ENCODE results near the gene PARL. TPM values are rescaled to one million over a fixed set of nuclear protein-coding genes. Genes with fewer than 3 reads are reported as not detected.

Gene PARL
- total and polyA plus RNA-seq, 2 of the 13 experiments (the other 11 are each of a cell fraction or from before 2014, with no cell fraction given) = 46.3 to 58.6 TPM

GRCh38 chr3:183906234-183906921 is 21.7 kb upstream of the PARL start:
- BruUV-seq (replicated peaks) = no TSS peak
- in situ Hi-C loops (cut with HindIII; ENCODE audit: extremely low pct_ligation_motif_present, low pct_unique_long_range_greater_than_20kb) = no loop called here
- H3K27ac ChIP-seq (ENCODE audit: extremely low read length, insufficient read depth, low read length) = no peak overlapping the region
- H3K9ac ChIP-seq (ENCODE audit: insufficient read depth, low read depth, low read length) = no peak overlapping the region
- no peak overlapping the region for H2AFZ ChIP-seq (ENCODE audit: low read length)
- CTCF ChIA-PET (ENCODE audit: low intra/inter-chr PET ratio, low total read pairs) = no interaction called here
- H3K4me2 ChIP-seq (ENCODE audit: low read depth, low read length) = peak overlapping the region; percentile 39
- peaks cover 0 to 3% of the 10 kb centered on the region in 2 experiments; a peak in 1 of 5 replicates for H3K27me3 ChIP-seq (ENCODE audit: control insufficient read depth in 1 of 2, insufficient read depth in 2 of 2, low read length in 2 of 2)
- no peaks in the 10 kb centered on the region for H3K9me3 ChIP-seq (ENCODE audit: low read length)
- WGBS (ENCODE audit: low lambda C conversion rate) = 21% methylated on average over 11 of the region's 13 CpGs
- no peak for FAIRE-seq
- peak overlapping the region in 1 of 3 experiments; percentile 7; a peak in 1 of 6 replicates for H3K4me3 ChIP-seq (replicated peaks in 1 of 3; ENCODE audit: insufficient read depth in 1 of 3, low read depth in 2 of 3, low read length in 3 of 3)
- no peaks in the 10 kb centered on the region for H3K79me2 ChIP-seq (ENCODE audit: insufficient read depth, low read length)
- no peak for DNase-seq (ENCODE audit: low spot score)
- POLR2A ChIA-PET = no interaction called here
- intact Hi-C loops (cut with micrococcal nuclease; ENCODE audit: unreplicated experiment) = no loop called here
- no peaks in the 10 kb centered on the region for H4K20me1 ChIP-seq (ENCODE audit: insufficient read depth, low read length)
- peaks cover 61% of the 10 kb centered on the region for H3K4me1 ChIP-seq (ENCODE audit: insufficient read depth, low read length)
- ATAC-seq = peak; percentile 25
- no peaks in the 10 kb centered on the region for H3K36me3 ChIP-seq (replicated peaks in 1 of 2; ENCODE audit: control insufficient read depth in 1 of 2, insufficient read depth in 2 of 2, low read length in 2 of 2)
- TF ChIP-seq ZNF333 (CRISPR knock-in tag; IDR thresholded peaks at IDR 0.05; ENCODE audit: borderline replicate concordance) (no peak), ZNF792 (CRISPR knock-in tag; IDR thresholded peaks at IDR 0.05) (no peak), ZNF501 (CRISPR knock-in tag; IDR thresholded peaks at IDR 0.05) (no peak), ZNF30 (CRISPR knock-in tag; IDR thresholded peaks at IDR 0.05) (no peak), BATF2 (CRISPR knock-in tag; IDR thresholded peaks at IDR 0.05) (no peak), IRF9 (CRISPR knock-in tag; IDR thresholded peaks at IDR 0.05; ENCODE audit: borderline replicate concordance) (no peak), CREM (IDR thresholded peaks at IDR 0.05) (no peak), CREM (CRISPR knock-in tag; IDR thresholded peaks at IDR 0.05) (no peak), ZBTB34 (CRISPR knock-in tag; IDR thresholded peaks at IDR 0.05) (no peak), AKAP8 (CRISPR knock-in tag; IDR thresholded peaks at IDR 0.05) (no peak), MIXL1 (CRISPR knock-in tag; IDR thresholded peaks at IDR 0.05) (no peak), ZBTB39 (CRISPR knock-in tag; IDR thresholded peaks at IDR 0.05) (no peak), POLR2A (IDR thresholded peaks at IDR 0.05; ENCODE audit: insufficient read depth in 1 of 2, low read depth in 2 of 2, low read length in 2 of 2) (no peak), CEBPB (IDR thresholded peaks at IDR 0.05; ENCODE audit: borderline replicate concordance, low read depth, low read length) (no peak), MED13 (CRISPR knock-in tag; IDR thresholded peaks at IDR 0.05) (no peak), ZNF614 (CRISPR knock-in tag; IDR thresholded peaks at IDR 0.05; ENCODE audit: borderline replicate concordance) (no peak)

Measured in HepG2 (cell line).